ENCODE results near the gene RGS5.

Gene RGS5

DNA sequence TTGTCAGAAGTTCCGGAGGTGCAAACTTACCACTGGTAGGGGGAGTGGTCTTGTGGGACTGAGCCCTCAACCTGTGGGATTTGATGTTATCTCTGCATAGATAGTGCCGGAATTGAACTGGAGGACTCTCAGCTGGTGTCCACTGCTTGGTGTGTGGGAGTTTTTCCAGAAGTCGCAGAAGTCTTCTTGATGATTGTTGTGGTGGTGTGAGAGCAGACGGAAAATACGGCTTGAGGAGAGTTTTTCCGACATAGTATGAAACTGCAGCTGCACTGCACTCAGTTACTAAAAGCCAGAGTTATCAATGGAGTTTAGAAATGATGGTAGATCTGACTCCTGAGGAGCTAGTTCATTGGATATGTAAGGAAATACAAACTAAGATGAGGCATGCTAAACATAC lies 14.9 kb downstream of the RGS5 start:
- H3K4me1 ChIP-seq (ENCODE audit: low read length), result no peaks in the 10 kb centered on the region
- no peak overlapping the region for H3K27ac ChIP-seq (ENCODE audit: low read length)
- no peaks in the 10 kb centered on the region for H4K20me1 ChIP-seq (ENCODE audit: insufficient read depth, low read length)
- H3F3A ChIP-seq (ENCODE audit: insufficient read depth, low read length), result no peaks in the 10 kb centered on the region
- H2AFZ ChIP-seq (ENCODE audit: low read length), result no peak overlapping the region
- no peak overlapping the region for H3K4me2 ChIP-seq (ENCODE audit: low read depth, low read length)
- H3K79me2 ChIP-seq (ENCODE audit: low read length), result no peaks in the 10 kb centered on the region
- no peaks in the 10 kb centered on the region for H3K27me3 ChIP-seq (replicated peaks; ENCODE audit: insufficient read depth, low read length)
- no peaks in the 10 kb centered on the region for H3K9me2 ChIP-seq (replicated peaks; ENCODE audit: insufficient read depth, low read length)
- DNase-seq, result no peak
- no peaks in the 10 kb centered on the region for H3K36me3 ChIP-seq (replicated peaks; ENCODE audit: insufficient read depth, low read length)
- no peak for TF ChIP-seq EZH2phosphoT487 (IDR thresholded peaks at IDR 0.05; ENCODE audit: low read length)
- H3K4me3 ChIP-seq (ENCODE audit: low read length), result no peak overlapping the region
- no peak overlapping the region for H3K9ac ChIP-seq (ENCODE audit: low read length)
- no peaks in the 10 kb centered on the region for H3K9me3 ChIP-seq (replicated peaks; ENCODE audit: insufficient read depth, low read length)

DNA sequence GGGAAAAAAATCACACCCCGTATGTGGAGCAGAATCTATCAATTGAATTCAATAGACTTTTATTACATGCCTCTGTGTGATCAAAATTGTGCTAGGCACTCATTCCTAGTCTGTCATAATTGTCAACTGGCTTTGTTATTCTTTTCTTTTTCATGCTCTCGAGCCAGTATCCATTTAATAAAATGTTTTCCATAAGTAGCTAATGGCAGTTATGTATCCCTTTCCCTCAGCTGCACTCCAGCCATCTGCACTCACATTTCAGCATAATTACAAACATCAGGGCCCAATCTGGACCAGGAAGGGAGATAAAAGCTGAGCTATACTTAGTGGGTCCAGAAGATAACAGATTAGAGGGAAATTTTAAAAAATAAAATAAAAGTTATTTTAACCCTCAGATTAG lies 15.9 kb downstream of the RGS5 start:
- no peaks in the 10 kb centered on the region for H3K36me3 ChIP-seq (replicated peaks; ENCODE audit: insufficient read depth, low read length)
- H3K27me3 ChIP-seq (replicated peaks; ENCODE audit: insufficient read depth, low read length), result no peaks in the 10 kb centered on the region
- no peak overlapping the region for H3K9ac ChIP-seq (ENCODE audit: low read length)
- no peaks in the 10 kb centered on the region for H3K4me1 ChIP-seq (ENCODE audit: low read length)
- no peaks in the 10 kb centered on the region for H4K20me1 ChIP-seq (ENCODE audit: insufficient read depth, low read length)
- no peaks in the 10 kb centered on the region for H3K9me3 ChIP-seq (replicated peaks; ENCODE audit: insufficient read depth, low read length)
- H3K4me2 ChIP-seq (ENCODE audit: low read depth, low read length), result no peak overlapping the region
- no peaks in the 10 kb centered on the region for H3K9me2 ChIP-seq (replicated peaks; ENCODE audit: insufficient read depth, low read length)
- DNase-seq, result no peak
- no peak overlapping the region for H2AFZ ChIP-seq (ENCODE audit: low read length)
- H3K27ac ChIP-seq (ENCODE audit: low read length), result no peak overlapping the region
- TF ChIP-seq EZH2 (optimal IDR thresholded peaks at IDR 0.05; ENCODE audit: low read depth, low read length) (no peak), EZH2phosphoT487 (IDR thresholded peaks at IDR 0.05; ENCODE audit: low read length) (no peak), CTCF (IDR thresholded peaks at IDR 0.05; ENCODE audit: low read length) (no peak)
- H3K4me3 ChIP-seq (ENCODE audit: low read length), result no peak overlapping the region
- no peaks in the 10 kb centered on the region for H3F3A ChIP-seq (ENCODE audit: insufficient read depth, low read length)
- H3K79me2 ChIP-seq (ENCODE audit: low read length), result no peaks in the 10 kb centered on the region

DNA sequence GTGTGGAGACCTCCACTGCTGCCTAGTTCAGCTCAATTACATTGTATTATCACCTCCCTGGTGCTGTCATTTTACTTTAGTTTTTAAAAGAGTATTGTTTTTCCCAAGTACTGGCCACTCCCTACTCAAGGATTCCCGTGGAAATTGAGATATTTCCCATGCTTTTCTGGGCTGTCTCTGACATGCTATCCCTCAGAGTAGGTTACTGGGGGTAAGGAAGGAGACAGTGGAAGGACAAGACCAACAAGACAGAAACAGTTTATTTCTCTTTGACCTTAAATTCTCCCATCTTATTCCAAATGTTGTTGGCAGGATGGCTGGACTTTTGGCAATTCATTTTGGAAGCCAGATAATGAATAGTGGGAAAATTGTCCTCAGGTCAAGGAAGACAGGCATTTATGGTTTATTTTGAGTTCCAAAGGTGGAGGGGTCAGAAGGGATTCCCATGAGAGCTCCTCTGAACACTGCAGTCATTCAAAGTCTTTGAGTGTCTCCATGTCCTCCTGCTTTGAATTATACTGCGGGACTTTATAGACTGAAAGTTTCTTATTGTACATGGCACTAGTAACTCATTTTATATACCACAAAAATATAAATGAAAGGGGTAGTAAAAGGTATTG lies 20.3 kb downstream of the RGS5 start:
- H3K9me3 ChIP-seq (replicated peaks; ENCODE audit: insufficient read depth, low read length), result no peaks in the 10 kb centered on the region
- H3K79me2 ChIP-seq (ENCODE audit: low read length), result no peaks in the 10 kb centered on the region
- no peak for TF ChIP-seq EZH2phosphoT487 (IDR thresholded peaks at IDR 0.05; ENCODE audit: low read length)
- no peak for TF ChIP-seq EZH2 (optimal IDR thresholded peaks at IDR 0.05; ENCODE audit: low read depth, low read length)
- TF ChIP-seq CTCF (IDR thresholded peaks at IDR 0.05; ENCODE audit: low read length), result no peak
- H3K27ac ChIP-seq (ENCODE audit: low read length), result no peak overlapping the region
- H4K20me1 ChIP-seq (ENCODE audit: insufficient read depth, low read length), result no peaks in the 10 kb centered on the region
- H3K4me3 ChIP-seq (ENCODE audit: low read length), result no peak overlapping the region
- no peaks in the 10 kb centered on the region for H3K9me2 ChIP-seq (replicated peaks; ENCODE audit: insufficient read depth, low read length)
- H3K9ac ChIP-seq (ENCODE audit: low read length), result no peak overlapping the region
- H3K4me1 ChIP-seq (ENCODE audit: low read length), result no peaks in the 10 kb centered on the region
- no peaks in the 10 kb centered on the region for H3F3A ChIP-seq (ENCODE audit: insufficient read depth, low read length)
- DNase-seq, result no peak
- H3K27me3 ChIP-seq (replicated peaks; ENCODE audit: insufficient read depth, low read length), result no peaks in the 10 kb centered on the region
- no peak overlapping the region for H3K4me2 ChIP-seq (ENCODE audit: low read depth, low read length)
- no peaks in the 10 kb centered on the region for H3K36me3 ChIP-seq (replicated peaks; ENCODE audit: insufficient read depth, low read length)
- no peak overlapping the region for H2AFZ ChIP-seq (ENCODE audit: low read length)

GRCh38 chr1:163178628-163179027 lies 24.1 kb downstream of the RGS5 start:
- no peak overlapping the region for H3K4me2 ChIP-seq (ENCODE audit: low read depth, low read length)
- no peak for DNase-seq
- no peak overlapping the region for H3K9ac ChIP-seq (ENCODE audit: low read length)
- no peaks in the 10 kb centered on the region for H3K79me2 ChIP-seq (ENCODE audit: low read length)
- H3K27ac ChIP-seq (ENCODE audit: low read length), result no peak overlapping the region
- TF ChIP-seq EZH2phosphoT487 (IDR thresholded peaks at IDR 0.05; ENCODE audit: low read length) (no peak), EZH2 (optimal IDR thresholded peaks at IDR 0.05; ENCODE audit: low read depth, low read length) (no peak), CTCF (IDR thresholded peaks at IDR 0.05; ENCODE audit: low read length) (no peak)
- no peaks in the 10 kb centered on the region for H3K4me1 ChIP-seq (ENCODE audit: low read length)
- H3K9me3 ChIP-seq (replicated peaks; ENCODE audit: insufficient read depth, low read length), result no peaks in the 10 kb centered on the region
- H3F3A ChIP-seq (ENCODE audit: insufficient read depth, low read length), result no peaks in the 10 kb centered on the region
- no peak overlapping the region for H2AFZ ChIP-seq (ENCODE audit: low read length)
- no peaks in the 10 kb centered on the region for H3K9me2 ChIP-seq (replicated peaks; ENCODE audit: insufficient read depth, low read length)
- no peaks in the 10 kb centered on the region for H4K20me1 ChIP-seq (ENCODE audit: insufficient read depth, low read length)
- no peak overlapping the region for H3K4me3 ChIP-seq (ENCODE audit: low read length)
- no peaks in the 10 kb centered on the region for H3K36me3 ChIP-seq (replicated peaks; ENCODE audit: insufficient read depth, low read length)
- H3K27me3 ChIP-seq (replicated peaks; ENCODE audit: insufficient read depth, low read length), result no peaks in the 10 kb centered on the region
